HUES64 (cell line): ENCODE results near the gene C14orf119.

Experiments used
- H3K27ac ChIP-seq: 2 replicates; pipeline ENCODE4 v1.7.0; 2013; ENCODE audit warnings: low read depth, low read length, inconsistent platforms
- H3K27me3 ChIP-seq: 2 replicates; pipeline ENCODE4 v1.6.1; 2013; ENCODE audit warnings: mild to moderate bottlenecking, low read length; ENCODE audit not compliant: insufficient read depth
- H3K36me3 ChIP-seq: 2 replicates; pipeline ENCODE4 v1.6.1; 2013; ENCODE audit warnings: mild to moderate bottlenecking, low read length; ENCODE audit not compliant: insufficient read depth
- H3K4me1 ChIP-seq: 2 replicates; pipeline ENCODE4 v1.6.1; 2013; ENCODE audit warnings: mild to moderate bottlenecking, low read length, moderate library complexity; ENCODE audit not compliant: insufficient read depth
- H3K4me3 ChIP-seq: 2 replicates; pipeline ENCODE4 v1.5.1; 2013; ENCODE audit warnings: mild to moderate bottlenecking, low read length, moderate library complexity
- H3K9ac ChIP-seq: 2 replicates; pipeline ENCODE4 v1.6.1; 2013; ENCODE audit warnings: mild to moderate bottlenecking, low read depth, low read length
- H3K9me3 ChIP-seq: 2 replicates; pipeline ENCODE4 v1.6.1; 2013; ENCODE audit warnings: low read depth, low read length; ENCODE audit not compliant: insufficient read depth
- WGBS: fragments of 150-250, 120-280 bp; methylation state at CpG from one replicate; pipeline ENCODE4 v1.1.7; 2013; ENCODE audit warnings: missing lambda C conversion rate; 5-methylcytosine and 5-hydroxymethylcytosine counted together

Gene C14orf119

GRCh38 chr14:23055147-23055550 is 40.2 kb upstream of the C14orf119 start:
- H3K27me3 ChIP-seq = peaks cover 5% of the 10 kb centered on the region; the same call in 1 of the 2 replicates
- no peak overlapping the region for H3K27ac ChIP-seq
- peaks cover 4% of the 10 kb centered on the region for H3K4me1 ChIP-seq
- H3K4me3 ChIP-seq = no peak overlapping the region
- no peaks in the 10 kb centered on the region for H3K9me3 ChIP-seq
- H3K9ac ChIP-seq = no peak overlapping the region
- 97% methylated on average over 12 of the region's 12 CpGs for WGBS
- peaks cover 35% of the 10 kb centered on the region for H3K36me3 ChIP-seq

GRCh38 chr14:23055621-23056144 is 39.6 kb upstream of the C14orf119 start:
- peak overlapping the region; percentile 63 for H3K4me3 ChIP-seq

GRCh38 chr14:23056145-23056955 is 39.0 kb upstream of the C14orf119 start:
- H3K27me3 ChIP-seq = peaks cover 5% of the 10 kb centered on the region; the same call in 1 of the 2 replicates
- no peak overlapping the region for H3K27ac ChIP-seq
- H3K4me1 ChIP-seq = peaks cover 4% of the 10 kb centered on the region
- WGBS = 13% methylated on average over 16 of the region's 17 CpGs
- H3K4me3 ChIP-seq = peak overlapping the region; percentile 63
- H3K9me3 ChIP-seq = no peaks in the 10 kb centered on the region
- peaks cover 43% of the 10 kb centered on the region for H3K36me3 ChIP-seq
- H3K9ac ChIP-seq = peak overlapping the region; percentile 70; the same call in 1 of the 2 replicates

More at GRCh38 chr14:23055621-23056144, 39.6 kb upstream of the C14orf119 start:
- Histone ChIP-seq H3K27ac (no peak overlapping the region), H3K36me3 (peaks cover 40% of the 10 kb centered on the region), H3K9me3 (no peaks in the 10 kb centered on the region), H3K27me3 (peaks cover 5% of the 10 kb centered on the region; the same call in 1 of the 2 replicates), H3K9ac (no peak overlapping the region), H3K4me1 (peaks cover 4% of the 10 kb centered on the region)
- 91% methylated on average over 6 of the region's 6 CpGs for WGBS

GRCh38 chr14:23056956-23057756 is 38.1 kb upstream of the C14orf119 start, which contains the start of gene CDH24:
Gene CDH24, minus strand, starts transcription at chr14:23057520. Its CDS starts 1,787 bp downstream, at chr14:23055733.
- peaks cover 4% of the 10 kb centered on the region for H3K4me1 ChIP-seq

GRCh38 chr14:23057757-23058653 is 37.3 kb upstream of the C14orf119 start:
- peak overlapping the region; percentile 70 for H3K9ac ChIP-seq
- H3K27me3 ChIP-seq = peaks cover 5% of the 10 kb centered on the region; the same call in 1 of the 2 replicates
- H3K4me3 ChIP-seq = peak overlapping the region; percentile 63
- peaks cover 50% of the 10 kb centered on the region for H3K36me3 ChIP-seq
- H3K27ac ChIP-seq = peak overlapping the region; percentile 88
- H3K9me3 ChIP-seq = no peaks in the 10 kb centered on the region
- peaks cover 6% of the 10 kb centered on the region for H3K4me1 ChIP-seq
- 3% methylated on average over 51 of the region's 51 CpGs for WGBS

More at GRCh38 chr14:23056956-23057756, 38.1 kb upstream of the C14orf119 start, which contains the start of gene CDH24:
- H3K27me3 ChIP-seq = peaks cover 5% of the 10 kb centered on the region; the same call in 1 of the 2 replicates
- H3K36me3 ChIP-seq = peaks cover 46% of the 10 kb centered on the region
- 1% methylated on average over 73 of the region's 73 CpGs for WGBS
- H3K27ac ChIP-seq = peak within 1 kb of the TSS; percentile 88
- peak within 1 kb of the TSS; percentile 70 for H3K9ac ChIP-seq
- no peaks in the 10 kb centered on the region for H3K9me3 ChIP-seq
- H3K4me3 ChIP-seq = peak within 1 kb of the TSS; percentile 63

GRCh38 chr14:23058654-23059504 is 36.4 kb upstream of the C14orf119 start:
- no peak overlapping the region for H3K27ac ChIP-seq
- H3K27me3 ChIP-seq = peaks cover 5% of the 10 kb centered on the region; the same call in 1 of the 2 replicates
- peaks cover 6% of the 10 kb centered on the region for H3K4me1 ChIP-seq
- peaks cover 53% of the 10 kb centered on the region for H3K36me3 ChIP-seq
- no peak overlapping the region for H3K4me3 ChIP-seq
- no peak overlapping the region for H3K9ac ChIP-seq
- no peaks in the 10 kb centered on the region for H3K9me3 ChIP-seq
- 93% methylated on average over 32 of the region's 32 CpGs for WGBS

GRCh38 chr14:23060536-23061260 is 34.6 kb upstream of the C14orf119 start:
- no peaks in the 10 kb centered on the region for H3K9me3 ChIP-seq
- 96% methylated on average over 17 of the region's 17 CpGs for WGBS
- peaks cover 5% of the 10 kb centered on the region; the same call in 1 of the 2 replicates for H3K27me3 ChIP-seq
- H3K4me1 ChIP-seq = peaks cover 6% of the 10 kb centered on the region
- no peak overlapping the region for H3K4me3 ChIP-seq
- H3K36me3 ChIP-seq = peaks cover 66% of the 10 kb centered on the region
- no peak overlapping the region for H3K9ac ChIP-seq
- no peak overlapping the region for H3K27ac ChIP-seq

- Histone ChIP-seq H3K4me3 (no peak overlapping the region), H3K27me3 (peaks cover 1% of the 10 kb centered on the region; the same call in 1 of the 2 replicates), H3K36me3 (peaks cover 79% of the 10 kb centered on the region), H3K4me1 (peaks cover 3% of the 10 kb centered on the region; the same call in 1 of the 2 replicates), H3K9me3 (no peaks in the 10 kb centered on the region), H3K27ac (peak overlapping the region; percentile 40), H3K9ac (no peak overlapping the region)
- 83% methylated on average over 4 of the region's 4 CpGs for WGBS
Observed at GRCh38 chr14:23062002-23062401, 33.3 kb upstream of the C14orf119 start.

- peaks cover 92% of the 10 kb centered on the region for H3K36me3 ChIP-seq
- H3K4me1 ChIP-seq = peaks cover 5% of the 10 kb centered on the region
- WGBS = 93% methylated on average over 5 of the region's 5 CpGs
- H3K4me3 ChIP-seq = no peak overlapping the region
- H3K9me3 ChIP-seq = no peaks in the 10 kb centered on the region
- H3K27me3 ChIP-seq = no peaks in the 10 kb centered on the region
- no peak overlapping the region for H3K9ac ChIP-seq
- no peak overlapping the region for H3K27ac ChIP-seq
Observed at GRCh38 chr14:23063601-23064000, 31.7 kb upstream of the C14orf119 start.
